Hematopoietic multipotent progenitor cell treated with erythropoietin and hydrocortisone succinate and interleukin-3 and kit ligand, for 17 days (in vitro differentiated cells): Measurements from ENCODE around the gene NBEAL2.
A peak's percentile ranks its signal among the peaks of the same experiment; 100 is the strongest.
"Not testable (repeated sequence)": the region's sequence is repeated elsewhere in the genome, so short reads cannot be mapped to it uniquely, and the experiment has no call there.

Experiments
- DNase-seq: peaks from one replicate; pipeline ENCODE4 v3.0.0-alpha.2; 2015; ENCODE audit warnings: low spot score

The NBEAL2 gene

DNA sequence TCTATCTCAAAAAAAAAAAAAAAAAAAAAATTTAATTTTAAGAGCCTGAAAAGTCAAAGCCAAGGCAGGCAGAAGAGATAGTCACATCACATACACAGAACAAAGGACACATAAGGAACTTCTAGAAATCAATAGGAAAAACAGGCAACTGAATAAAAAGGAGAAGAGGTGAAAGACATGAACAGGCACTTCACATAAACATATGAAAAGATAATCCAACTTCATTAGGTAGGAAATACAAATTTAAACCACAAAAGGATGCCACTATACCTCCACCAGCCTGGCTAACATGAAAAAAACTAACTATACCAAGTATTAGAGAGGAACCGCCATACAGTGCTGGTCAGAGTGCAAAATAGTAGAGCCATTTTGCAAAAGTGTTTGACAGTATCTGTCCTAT lies 17.0 kb upstream of the NBEAL2 start:
- no peak for DNase-seq

GRCh38 chr3:46962990-46963389 lies 16.5 kb upstream of the NBEAL2 start:
- DNase-seq: no peak

- not testable (repeated sequence) for DNase-seq
These were observed 15.4 kb upstream of the NBEAL2 start for GRCh38 chr3:46964038-46964590.

GRCh38 chr3:46965151-46965550 lies 14.3 kb upstream of the NBEAL2 start:
- no peak for DNase-seq

- no peak for DNase-seq
These were observed 12.7 kb upstream of the NBEAL2 start for GRCh38 chr3:46966811-46967210.

DNA sequence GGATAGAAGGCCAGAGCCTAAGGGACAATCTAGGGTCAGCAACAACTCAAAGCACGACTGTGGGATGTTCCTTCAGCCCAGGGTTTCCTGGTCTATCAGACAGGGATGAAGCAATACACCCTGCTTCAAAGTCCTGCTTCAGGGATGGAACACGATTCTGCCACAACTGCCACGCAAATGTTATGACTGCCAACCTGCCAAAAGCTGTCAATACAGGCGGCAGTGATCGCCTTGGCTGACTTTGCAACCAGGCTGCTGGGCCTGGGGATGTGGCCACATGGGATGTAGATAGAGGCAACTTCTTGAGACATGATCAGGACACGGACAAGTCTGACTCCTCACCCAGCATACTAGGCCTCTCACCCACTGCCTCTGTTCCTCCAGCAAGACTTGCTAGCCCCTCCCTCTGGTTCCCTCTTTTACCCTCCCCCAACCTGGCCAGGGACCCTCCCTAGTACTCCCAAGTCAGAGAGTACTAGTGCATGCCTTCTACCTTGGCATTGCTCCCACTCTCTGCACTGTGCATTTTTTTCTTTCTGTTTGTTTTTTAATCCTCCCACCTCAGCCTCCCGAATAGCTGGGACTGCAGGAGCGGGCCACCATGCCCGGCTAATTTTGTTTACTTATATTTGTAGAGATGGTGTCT lies 10.6 kb upstream of the NBEAL2 start:
- no peak for DNase-seq

DNA sequence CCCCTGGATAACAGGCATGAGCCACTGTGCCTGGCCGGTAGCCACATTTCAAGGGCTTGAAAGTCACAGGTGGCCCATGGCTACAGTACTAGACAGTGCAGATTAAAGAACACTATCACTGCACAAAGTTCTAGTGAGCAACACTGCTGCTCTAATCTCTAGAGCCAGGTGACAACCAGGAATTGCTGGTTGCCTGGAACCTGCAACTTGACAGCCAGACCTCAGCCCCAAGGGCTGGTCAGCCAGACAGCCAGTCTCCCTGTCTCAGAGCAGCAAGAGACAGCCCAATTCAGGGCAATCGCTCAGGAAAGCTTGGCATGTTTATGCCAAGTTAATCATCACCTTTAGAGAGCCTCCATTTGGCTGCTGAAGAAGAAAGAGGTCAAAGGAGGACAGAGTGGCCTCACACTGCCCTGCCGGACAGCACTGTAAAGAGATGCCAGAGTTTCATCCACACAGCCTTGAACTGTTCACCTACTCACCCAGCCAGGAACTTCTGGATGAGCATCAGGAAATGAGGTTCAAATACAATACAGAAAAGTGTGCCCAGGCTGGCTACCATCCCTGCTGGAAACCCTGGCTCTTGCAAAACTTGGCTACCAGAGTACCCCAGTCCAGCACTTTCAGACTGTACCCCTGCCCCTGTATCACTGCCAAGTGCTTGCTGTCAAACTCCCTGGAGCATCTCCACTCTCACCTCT lies 8.9 kb upstream of the NBEAL2 start:
- DNase-seq: no peak

DNA sequence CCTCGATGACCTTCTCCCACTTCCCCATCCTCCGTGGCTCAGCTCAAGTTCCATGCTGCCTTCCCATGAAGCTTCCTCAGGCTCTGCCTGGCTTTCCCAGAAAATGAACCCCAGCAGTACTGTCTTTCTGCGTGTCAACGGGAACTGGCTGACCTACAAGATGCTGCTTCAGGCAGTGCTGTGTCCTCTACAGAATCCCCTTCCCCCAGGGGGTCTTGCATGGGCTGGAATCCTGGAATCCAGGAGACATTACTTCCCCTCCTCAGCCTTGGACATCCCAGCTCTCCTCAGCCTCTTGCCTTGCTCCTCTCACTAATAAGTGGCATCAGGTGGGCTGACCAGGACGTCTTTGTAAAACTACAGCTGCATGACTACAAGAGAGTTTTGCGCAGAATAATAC lies 8.3 kb upstream of the NBEAL2 start:
- no peak for DNase-seq

GRCh38 chr3:46971742-46972141 lies 7.7 kb upstream of the NBEAL2 start:
- no peak for DNase-seq

DNA sequence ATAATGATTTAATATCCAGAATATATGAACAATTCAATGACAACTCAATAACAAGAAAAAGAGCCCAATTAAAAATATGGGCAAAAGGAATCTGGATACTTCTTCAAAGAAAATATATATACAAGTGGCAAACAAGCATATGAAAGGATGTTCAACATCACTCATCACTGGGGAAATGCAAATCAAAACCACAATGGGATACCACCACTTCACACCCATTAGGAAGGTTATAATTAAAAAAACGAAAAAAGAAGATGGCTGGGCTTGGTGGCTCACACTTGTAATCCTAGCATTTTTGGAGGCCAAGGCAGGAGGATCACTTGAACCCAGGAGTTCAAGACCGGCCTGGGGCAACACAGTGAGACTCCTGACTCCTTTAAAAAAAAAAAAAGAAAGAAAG lies 7.1 kb upstream of the NBEAL2 start:
- no peak for DNase-seq

DNA sequence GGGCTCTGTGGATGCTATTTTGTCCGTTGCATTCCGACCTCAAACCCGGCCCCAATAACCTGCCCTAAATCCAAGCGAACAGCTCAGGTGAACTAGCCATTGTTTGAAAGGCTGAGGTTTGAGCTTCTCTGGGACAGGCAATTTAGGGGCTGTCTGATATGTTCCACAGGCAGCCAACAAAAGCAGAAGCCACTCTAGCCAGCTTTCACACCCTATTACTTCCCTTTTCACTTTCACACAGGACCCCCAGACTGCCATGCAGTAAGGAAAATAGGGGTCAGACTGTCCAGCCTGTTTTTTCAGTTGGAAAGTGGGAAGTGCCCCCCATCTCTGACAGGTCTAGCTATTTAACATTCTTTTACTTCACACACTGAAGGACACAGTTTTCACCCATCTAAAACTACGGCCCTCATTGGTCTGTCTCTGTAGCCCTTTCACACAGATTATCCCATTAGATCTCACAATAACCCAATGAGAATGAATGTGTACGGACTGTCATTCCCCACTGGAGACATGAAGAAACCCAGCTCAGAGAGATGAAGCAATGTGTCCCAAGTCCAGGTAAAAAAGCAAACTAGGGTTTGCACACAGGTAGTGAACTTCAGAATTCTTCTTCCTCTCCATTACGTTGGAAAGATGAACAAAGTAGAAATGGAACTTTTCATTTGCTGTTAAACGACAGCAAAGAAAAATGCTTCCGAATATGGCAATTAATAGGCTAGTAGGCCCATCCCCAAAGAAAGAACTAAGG lies 4.9 kb upstream of the NBEAL2 start:
- no peak for DNase-seq

DNA sequence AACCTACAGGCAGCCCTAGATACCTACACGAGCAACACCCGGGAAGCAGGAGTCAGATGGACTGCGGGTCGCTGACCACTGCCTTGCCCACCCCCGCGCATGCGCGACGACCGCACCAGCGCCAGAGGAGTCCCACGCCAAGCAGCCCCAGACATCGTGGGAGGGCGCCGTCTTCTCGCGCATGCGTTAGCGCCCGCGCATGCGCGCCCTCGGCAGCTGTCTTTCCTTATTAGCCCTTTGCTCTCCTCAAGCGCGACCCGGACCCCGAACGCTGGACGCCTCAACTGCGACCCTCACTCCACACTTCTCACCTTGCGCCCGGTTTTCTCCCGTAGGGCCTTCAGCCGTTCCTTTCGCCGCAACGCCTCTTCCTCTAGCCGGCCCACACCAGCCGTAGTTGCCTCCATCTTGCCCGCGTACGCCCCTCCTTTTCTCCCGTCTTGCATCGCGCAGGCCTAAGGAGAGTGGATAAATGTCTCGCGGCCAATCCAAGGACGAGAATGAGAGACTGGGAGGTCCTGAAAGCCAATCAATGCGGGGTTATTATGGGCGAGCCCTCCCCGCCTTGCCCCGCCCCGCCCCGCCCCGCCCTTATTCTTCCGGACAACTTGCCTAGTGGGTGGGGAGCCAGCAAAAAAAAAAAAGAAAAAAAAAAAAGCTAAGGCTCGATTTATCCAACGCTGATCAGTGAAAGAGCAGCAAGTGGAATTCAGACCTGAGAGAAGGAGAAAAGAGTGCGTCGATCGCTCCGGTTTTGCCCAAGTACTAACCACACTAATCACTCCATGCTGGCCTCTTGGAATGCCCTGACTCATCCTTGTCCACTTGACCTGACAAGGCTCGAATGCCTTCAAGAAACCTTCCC lies 2.9 kb upstream of the NBEAL2 start, which contains the start of gene CCDC12:
Gene CCDC12 (minus strand): TSS at position 420 of the 865 bp plus-strand sequence. CDS start 13 bp downstream, at position 407.
- DNase-seq: peak; percentile 99

DNA sequence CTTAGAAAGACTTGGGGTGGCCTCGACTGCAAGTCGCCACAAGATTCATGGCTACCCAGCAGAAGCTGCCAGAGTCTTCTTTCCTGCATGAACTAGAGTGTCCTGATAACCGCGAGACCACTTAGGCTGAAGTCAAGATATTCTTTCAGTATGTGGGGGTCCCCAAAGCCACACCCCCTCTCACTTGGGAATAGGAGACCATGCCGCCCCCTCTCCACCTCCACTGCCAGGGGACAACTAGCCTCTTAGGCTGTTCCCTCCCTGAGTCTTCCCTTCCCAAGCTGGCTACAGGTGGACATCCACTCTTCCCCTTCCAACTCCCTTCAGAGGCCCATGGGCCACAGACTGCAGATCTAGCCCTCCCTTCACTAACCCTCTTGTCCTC lies 1.7 kb upstream of the NBEAL2 start:
- no peak for DNase-seq

DNA sequence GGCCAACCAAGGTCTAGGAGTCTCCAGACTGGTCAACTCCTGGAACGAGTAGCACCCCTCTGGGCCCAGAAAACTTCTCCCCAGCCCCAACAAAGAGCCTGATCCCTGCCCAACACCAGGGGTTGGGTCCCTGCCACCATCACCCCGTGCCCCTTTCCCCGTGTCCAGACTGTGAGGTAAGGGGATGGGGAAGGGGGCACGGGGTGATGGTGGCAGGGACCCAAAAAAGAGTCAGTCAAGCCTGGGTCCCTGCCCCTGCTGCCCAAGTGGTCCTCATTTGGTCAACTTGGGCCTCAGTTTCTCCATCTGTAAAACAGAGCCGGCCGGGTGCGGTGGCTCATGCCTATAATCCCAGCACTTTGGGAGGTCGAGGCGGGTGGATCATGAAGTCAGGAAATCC lies 1.1 kb upstream of the NBEAL2 start:
- no peak for DNase-seq

DNA sequence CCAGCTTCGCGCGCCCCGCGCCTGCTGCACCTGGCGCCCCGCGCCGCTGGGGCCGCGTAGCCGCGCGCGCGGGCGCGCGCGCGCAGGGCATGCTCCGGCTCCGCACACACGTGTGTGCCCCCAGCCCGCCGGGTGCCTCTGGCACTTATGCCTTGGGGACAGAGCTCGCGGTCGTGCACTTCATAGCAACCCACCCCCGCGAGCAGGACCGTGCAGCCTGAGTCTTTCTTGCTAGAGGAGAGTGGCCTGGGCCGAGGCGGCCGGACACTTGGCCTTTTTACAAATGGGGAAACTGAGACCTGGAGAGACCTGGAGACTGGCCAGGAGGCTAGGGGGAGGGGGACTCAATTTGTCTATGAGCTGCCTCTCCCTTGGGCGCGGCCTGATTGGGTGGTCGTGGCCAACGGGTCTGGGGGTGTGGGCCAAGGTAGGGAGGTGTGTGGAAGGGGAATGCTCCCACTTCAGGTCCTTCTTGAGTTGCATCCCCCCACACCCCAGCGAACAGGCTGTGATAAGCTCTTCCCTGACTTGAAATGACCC lies 562 bp downstream of the NBEAL2 start:
- DNase-seq: peak; percentile 25

- DNase-seq: no peak
These were observed 2.5 kb downstream of the NBEAL2 start for GRCh38 chr3:46981932-46982471.

GRCh38 chr3:46982546-46982945 lies 3.1 kb downstream of the NBEAL2 start:
- no peak for DNase-seq

- no peak for DNase-seq
These were observed 5.4 kb downstream of the NBEAL2 start for GRCh38 chr3:46984591-46985459.

DNA sequence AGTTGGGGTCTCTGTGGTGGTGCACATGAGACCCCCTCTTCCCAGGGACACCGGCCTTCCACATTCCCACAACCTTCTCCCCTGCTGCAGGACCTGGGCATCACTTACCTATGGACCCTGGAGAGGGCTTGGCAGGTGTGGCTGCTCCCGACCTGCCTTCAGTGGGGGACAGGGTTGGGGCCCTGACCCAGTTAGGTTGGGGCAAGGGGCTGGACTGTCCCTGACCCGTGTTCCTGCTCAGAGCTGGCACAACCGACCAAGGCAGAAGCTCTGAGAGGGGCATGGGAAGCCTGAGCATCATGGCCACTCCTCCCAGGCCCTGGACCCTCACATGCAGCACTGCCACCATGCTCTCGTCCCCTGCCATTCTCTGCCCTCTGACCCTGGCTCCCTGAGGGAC lies 6.1 kb downstream of the NBEAL2 start:
- DNase-seq: no peak

DNA sequence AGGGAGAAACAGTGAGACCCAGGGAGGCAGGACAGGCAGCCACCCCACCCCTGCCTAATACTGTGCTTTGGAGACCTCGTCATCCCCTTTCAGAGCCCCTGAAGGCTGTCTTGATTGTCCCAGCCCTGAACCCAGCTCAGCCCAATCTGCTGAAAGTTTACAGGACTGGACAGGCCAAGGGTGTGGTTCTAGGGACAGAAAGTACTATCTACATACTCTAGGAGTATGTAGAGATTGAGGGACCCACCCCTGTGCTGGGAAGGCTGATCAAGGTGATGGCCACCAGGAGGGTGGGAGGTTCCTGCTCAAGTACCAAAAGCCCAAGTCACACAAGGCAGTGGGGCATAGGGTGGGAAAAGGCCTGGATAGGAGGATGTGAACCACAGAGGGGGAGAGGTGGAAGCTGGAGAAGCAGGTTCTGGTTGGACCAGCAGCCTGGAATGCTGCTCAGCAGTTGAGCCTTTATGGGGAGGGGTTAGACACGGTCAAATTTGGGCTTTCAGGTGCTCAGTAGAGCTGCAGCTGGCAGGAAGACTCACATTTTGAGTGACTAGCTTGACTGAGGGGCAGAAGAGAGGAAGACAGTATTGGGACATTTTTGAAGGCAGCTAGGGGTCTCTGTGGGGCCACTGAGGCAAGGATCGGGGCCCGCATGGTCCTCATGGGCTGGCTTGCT lies 6.7 kb downstream of the NBEAL2 start:
- no peak for DNase-seq
